SKM-1 treated with dmso at 0.1 percent for 144 hours (cell line): Measurements from ENCODE around the gene NACA.
"Not testable (repeated sequence)": the region's sequence is repeated elsewhere in the genome, so short reads cannot be mapped to it uniquely, and the experiment has no call there.

Experiments
- DNase-seq: peaks from one replicate; lab custom pipeline; 2025; ENCODE audit not compliant: unreplicated experiment; lab: John Stamatoyannopoulos, UW

The NACA gene

GRCh38 chr12:56724972-56725722 lies at the start of gene NACA:
Gene NACA (minus strand): TSS chr12:56725299. CDS start chr12:56724521, 778 bp downstream.
- DNase-seq: peak; percentile 89

- no peak for DNase-seq
Measured at GRCh38 chr12:56773113-56773512, 48.0 kb upstream of the NACA start.

GRCh38 chr12:56772625-56773024 lies 47.5 kb upstream of the NACA start:
- DNase-seq: no peak

- DNase-seq: no peak
Measured at GRCh38 chr12:56769868-56770267, 44.8 kb upstream of the NACA start.

GRCh38 chr12:56768424-56768823 lies 43.3 kb upstream of the NACA start:
- DNase-seq: no peak

DNA sequence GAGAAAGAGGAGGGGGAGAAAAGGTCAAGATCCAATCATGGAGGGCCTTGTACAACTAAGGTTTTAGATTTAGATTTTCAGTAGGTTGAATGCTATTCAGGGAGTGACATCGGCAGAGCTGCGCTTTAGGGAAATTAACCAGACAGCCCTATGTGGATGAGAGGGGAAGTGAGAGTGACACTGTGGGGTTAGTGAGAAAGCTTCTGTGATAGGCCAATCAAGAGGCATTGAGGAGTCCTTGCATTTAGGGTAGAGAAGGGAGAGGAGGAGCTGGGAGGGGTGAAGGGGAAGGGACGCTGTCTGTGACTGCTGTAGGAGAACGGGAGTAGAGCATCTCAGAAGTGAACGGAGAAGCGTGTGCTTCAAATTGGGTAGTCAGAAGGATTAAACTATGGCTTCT lies 41.4 kb upstream of the NACA start:
- DNase-seq: peak; percentile 40

GRCh38 chr12:56763753-56764657 lies 38.9 kb upstream of the NACA start:
- no peak for DNase-seq

- no peak for DNase-seq
Measured at GRCh38 chr12:56761812-56762211, 36.7 kb upstream of the NACA start.

GRCh38 chr12:56760460-56760859 lies 35.4 kb upstream of the NACA start:
- DNase-seq: no peak

DNA sequence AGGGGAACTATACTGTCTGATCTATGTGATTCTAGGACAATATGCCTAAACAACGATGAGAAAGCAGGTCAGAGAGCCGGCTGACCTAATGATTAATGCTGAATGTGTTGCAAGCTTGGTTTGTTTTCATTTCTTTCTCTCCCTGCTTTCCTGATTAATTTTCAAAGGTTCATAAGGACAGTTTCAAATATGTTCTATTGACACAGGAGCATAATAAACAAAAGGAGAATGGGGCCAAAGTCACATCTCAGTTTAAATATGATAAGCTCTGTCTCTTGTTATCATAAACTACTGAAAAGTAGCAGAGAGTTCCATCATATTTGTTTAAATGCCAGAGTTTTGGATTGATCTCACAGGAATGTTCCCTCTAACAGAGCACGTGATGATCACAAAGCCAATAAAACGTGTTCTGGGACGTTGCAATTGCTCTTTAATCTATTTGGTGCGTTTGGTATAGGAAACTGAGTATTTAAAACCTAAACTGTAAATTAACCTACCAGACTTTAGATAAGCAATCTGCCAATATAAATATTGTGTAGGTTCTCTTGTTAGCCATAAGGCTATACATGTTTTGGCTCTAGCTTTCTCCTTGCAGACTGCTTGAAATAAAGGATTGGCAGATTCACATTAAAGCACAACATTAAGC lies 34.3 kb upstream of the NACA start:
- DNase-seq: no peak

DNA sequence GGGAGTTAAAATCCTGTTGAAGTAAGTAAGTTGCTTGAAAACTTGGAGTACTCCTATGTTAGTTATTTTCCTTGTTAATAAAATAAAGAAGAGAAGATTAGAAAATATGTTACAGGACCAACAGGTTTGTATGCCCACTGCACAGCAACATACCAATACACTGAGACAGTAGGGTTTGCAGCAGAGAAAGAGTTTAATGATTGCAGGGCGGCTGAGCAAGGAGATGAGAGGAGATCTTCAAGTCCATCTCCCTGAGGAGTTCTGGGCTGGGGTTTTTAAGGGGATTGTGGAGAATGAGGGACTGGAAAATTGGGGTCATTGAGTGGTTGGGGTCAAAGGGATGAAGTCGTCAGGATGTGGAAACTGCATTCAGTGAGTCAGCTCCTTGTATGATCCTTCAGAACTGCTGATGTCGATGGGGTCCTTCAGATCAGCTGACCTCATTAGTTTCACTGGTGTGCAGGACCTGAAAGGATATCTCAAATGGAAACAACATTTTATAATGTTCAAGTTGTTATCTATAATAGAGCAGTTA lies 33.7 kb upstream of the NACA start:
- no peak for DNase-seq

DNA sequence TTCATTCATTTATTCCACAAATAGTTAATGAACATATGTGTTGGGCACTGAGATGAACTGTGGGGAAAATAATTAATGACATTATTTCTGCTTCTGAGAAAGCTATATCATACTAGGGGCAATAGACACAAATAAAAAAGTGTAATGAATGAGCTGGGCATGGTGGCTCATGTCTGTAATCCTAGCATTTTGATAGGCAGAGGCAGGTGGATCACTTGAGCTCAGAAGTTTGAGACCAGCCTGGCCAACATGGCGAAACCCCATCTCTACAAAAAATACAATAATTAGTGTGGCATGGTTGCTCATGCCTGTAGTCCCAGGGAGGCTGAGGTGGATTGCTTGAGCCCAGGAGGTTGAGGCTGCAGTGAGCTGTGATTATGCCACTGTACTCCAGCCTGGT lies 32.9 kb upstream of the NACA start:
- not testable (repeated sequence) for DNase-seq

- DNase-seq: no peak
Measured at GRCh38 chr12:56753566-56753965, 28.5 kb upstream of the NACA start.

DNA sequence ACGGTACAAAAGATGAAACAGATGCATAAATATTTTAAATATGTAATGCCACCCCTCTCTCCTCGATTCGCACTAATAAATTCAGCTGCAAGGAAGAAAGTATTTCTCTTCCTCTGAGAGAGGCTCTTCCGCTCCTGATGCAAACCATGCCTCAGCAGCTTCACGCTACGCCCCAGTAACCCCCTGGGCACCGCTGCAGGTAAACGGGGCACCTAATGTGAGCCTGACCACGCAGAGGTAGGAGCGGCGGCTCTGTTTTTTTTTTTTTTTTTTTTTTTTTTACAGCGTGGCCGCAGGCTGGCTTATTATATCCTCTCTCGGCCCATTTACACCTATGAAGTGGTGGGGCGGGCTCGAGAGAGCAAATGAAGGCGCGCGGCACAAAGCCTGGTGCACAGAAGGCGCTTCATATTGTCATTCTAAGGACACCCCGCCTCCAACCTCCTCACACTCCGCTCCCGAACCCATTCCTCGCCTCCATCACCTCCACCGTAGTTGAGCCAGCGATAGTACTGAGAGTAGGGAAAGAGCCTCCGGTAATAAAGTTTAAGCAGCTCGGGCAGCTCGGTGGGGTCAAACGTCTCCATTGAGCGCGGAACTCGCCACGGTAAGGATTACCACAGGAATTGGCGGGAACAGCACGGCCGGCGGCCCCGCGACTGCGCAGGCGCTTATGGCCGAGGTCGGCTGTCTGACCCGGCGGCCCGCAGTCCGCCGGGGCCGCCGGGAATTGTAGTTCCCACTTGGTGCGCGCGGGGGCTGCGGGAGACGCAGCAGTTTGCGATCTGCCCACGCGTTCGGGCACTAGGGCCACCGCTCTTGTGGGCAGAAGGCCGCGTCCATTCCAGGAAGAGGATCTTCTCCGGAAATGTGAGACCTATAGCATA lies 26.9 kb upstream of the NACA start, which contains the start of gene PRIM1:
PRIM1 (minus strand) TSS at position 612 of the 887 bp plus-strand sequence; CDS start at position 587, 25 bp downstream.
- DNase-seq: peak; percentile 76

GRCh38 chr12:56750596-56750995 lies 25.5 kb upstream of the NACA start:
- not testable (repeated sequence) for DNase-seq

- DNase-seq: no peak
Measured at GRCh38 chr12:56749853-56750252, 24.8 kb upstream of the NACA start.

DNA sequence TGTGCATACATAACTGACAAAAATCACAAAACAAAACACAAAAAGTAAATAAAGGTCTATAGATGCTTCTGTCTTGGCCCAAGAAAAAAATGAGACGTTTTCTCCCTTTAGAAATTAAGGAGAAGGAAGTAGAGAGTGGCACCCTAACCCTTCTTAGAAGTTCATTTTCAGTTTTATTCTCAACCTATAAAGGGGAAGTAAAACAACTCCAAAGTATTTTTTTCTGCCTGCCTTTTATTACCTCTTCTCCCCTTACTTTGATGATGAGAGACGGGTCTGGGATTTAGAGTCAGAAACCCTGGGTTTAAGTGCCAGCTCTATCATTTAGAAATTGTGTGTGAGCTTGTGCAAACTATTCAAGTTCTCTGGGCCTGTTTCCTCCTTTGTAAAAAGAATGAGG lies 24.3 kb upstream of the NACA start:
- no peak for DNase-seq

- DNase-seq: no peak
Measured at GRCh38 chr12:56728139-56728861, 3.2 kb upstream of the NACA start.

DNA sequence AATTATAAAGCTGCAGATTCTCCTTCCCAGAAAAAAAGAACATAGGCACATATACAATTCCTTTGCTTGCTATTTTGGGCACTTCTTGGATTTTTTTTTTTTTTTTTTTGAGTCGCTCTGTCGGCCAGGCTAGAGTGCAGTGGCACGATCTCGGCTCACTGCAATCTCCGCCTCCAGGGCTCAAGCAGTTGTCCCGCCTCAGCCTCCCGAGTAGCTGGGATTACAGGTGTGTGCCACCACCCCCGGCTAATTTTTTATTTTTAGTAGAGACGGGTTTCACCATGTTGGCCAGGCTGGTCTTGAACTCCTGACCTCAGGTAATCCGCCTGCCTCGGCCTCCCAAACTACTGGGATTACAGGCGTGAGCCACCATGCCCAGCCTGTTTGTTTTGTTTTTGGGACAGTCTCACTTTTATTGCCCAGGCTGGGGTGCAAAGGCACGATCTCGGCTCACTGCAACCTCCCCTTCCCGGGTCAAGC lies 1.1 kb upstream of the NACA start:
- DNase-seq: not testable (repeated sequence)
